Psoas muscle (tissue), 8 donors: ENCODE results near the gene ZNF214. TPM values are rescaled to one million over a fixed set of nuclear protein-coding genes. Genes with fewer than 3 reads are reported as not detected.
A peak's percentile ranks its signal among the peaks of the same experiment; 100 is the strongest.

Experiments
- ATAC-seq, 4 donors: fragments of 200-7000 bp; cut with Tn5 transposase; one replicate each; pipeline ENCODE4 v1.9.1; 2020; ENCODE audit warnings: moderate library complexity in 3 of 4, mild to moderate bottlenecking in 2 of 4
- DNase-seq, 2 donors: peaks; one replicate each; pipeline ENCODE4 v3.0.0-alpha.2; 2020
- H3K27ac ChIP-seq: fragments of 200-600 bp; one replicate; pipeline ENCODE4 v1.8.0; 2022
- H3K27me3 ChIP-seq, 3 donors: fragments of 200-600 bp in 1 of 3; one replicate each; pipeline versions ENCODE4 v1.6.1 to v1.8.0; 2013 to 2022; ENCODE audit warnings: low read length in 2 of 3, mild to moderate bottlenecking in 2 of 3, moderate library complexity in 1 of 3; ENCODE audit not compliant: insufficient read depth in 3 of 3
- H3K36me3 ChIP-seq, 2 donors: fragments of 200-600 bp in 1 of 2; one replicate each; pipeline versions ENCODE4 v1.6.1 to v1.8.0; 2013 to 2022; ENCODE audit warnings: low read depth in 1 of 2, mild to moderate bottlenecking in 1 of 2, moderate library complexity in 1 of 2; ENCODE audit not compliant: insufficient read depth in 1 of 2
- H3K4me1 ChIP-seq: fragments of 200-600 bp; one replicate; pipeline ENCODE4 v1.8.0; 2022
- H3K4me3 ChIP-seq: fragments of 200-600 bp; one replicate; pipeline ENCODE4 v1.8.0; 2022; ENCODE audit warnings: mild to moderate bottlenecking
- H3K9me3 ChIP-seq: fragments of 200-600 bp; one replicate; pipeline ENCODE4 v1.8.0; 2022
- WGBS, 3 donors: extraction: QIAGEN DNeasy Blood & Tissue Kit; methylation state at CpG; one replicate each; pipeline versions ENCODE4 v1.1.6 to v1.1.7; 2013; 5-methylcytosine and 5-hydroxymethylcytosine counted together
- intact Hi-C, 2 donors: fragments of 100-400 bp; cut with DNase I; formaldehyde crosslinking; loops; one replicate each; pipeline versions ENCODE4 v1.11.0 to v1.14.2; 2022
- polyA plus RNA-seq, 3 donors: library from polyadenylated mRNA; stranded (reverse); fragments of 200-250 nt; gene quantifications; one replicate each; pipeline ENCODE4 v1.2.3, GENCODE V29; 2013
- total RNA-seq, 4 donors: library from RNA; stranded (reverse); fragmentation: NEBNext Ultra II Directional in 2 of 4; extraction: Animal tissue kit (Norgen Biotek cat#: 25700) in 2 of 4; gene quantifications; one replicate each; pipeline versions ENCODE4 v1.2.1 to v1.2.4, GENCODE V29; 2021 to 2023
- TF ChIP-seq, protein P1 (sequence below): fragments of 200-600 bp; IDR thresholded peaks from one replicate; pipeline ENCODE4 v1.8.0; 2022; ENCODE audit warnings: antibody characterized with exemption
- donor health status: healthy with polysubstance abuse.
- donor health status: DM: no; HTN: no; CAD: no; lungs with moderate emphysema.
- donor health status: Bipolar disorder and iron deficiency.
- donor health status: healthy.
- donor health status: DM: yes; HTN: yes; CAD: no.
- donor health status: DM: no; HTN: no; CAD: no.
- donor health status: DM: no; HTN: no; CAD: no.
- donor health status: DM: yes; HTN: yes; CAD: no.

The ZNF214 gene
- total and polyA plus RNA-seq, 7 donors: 0.30 to 0.97 (median 0.75) TPM

DNA sequence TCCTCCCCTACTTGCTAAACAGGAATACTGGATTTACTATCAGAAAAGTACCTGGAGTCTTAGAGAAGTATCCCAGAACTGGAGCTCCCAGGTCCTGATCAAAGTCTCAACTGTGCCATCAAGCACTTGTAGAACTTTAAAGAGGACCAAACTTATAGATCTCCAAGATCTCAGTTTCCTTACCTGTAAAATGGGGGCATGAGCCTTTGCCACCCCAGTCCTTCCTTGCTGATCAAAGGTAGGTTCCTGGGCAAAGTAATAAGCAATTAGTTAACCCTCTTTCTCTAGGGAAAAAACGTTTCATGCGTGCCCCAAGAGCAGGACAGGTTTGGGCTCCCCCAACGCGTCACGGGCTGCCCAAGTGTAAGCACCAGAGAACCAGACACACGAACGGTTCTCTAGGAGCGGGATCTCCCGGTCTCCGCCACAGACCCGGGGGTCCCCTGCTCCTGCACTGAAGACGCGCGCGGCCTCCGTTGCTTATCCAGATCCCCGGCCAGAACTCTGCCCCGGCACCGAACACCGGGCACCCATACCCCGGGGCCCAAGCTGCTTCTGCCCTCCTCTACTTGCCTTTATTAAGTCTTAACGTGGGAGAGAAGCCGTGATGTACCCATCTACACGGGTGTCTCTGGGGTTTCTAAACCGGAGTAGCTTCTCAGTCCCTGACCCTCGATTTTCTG lies 505 bp downstream of the ZNF214 start:
- WGBS, 3 donors: 3 to 7% (median 5%) methylated on average over 25 to 26 of the region's 26 CpGs
- peak; percentile 24 to 61 (median 34) for ATAC-seq
- Histone ChIP-seq H3K27me3 (peaks cover 0 to 2% (median 0%) of the 10 kb centered on the region in 3 donors), H3K36me3 (no peaks in the 10 kb centered on the region), H3K4me3 (peak overlapping the region; percentile 73), H3K27ac (peak overlapping the region; percentile 57), H3K4me1 (peaks cover 3% of the 10 kb centered on the region), H3K9me3 (no peaks in the 10 kb centered on the region)
- DNase-seq: peak; percentile 23 to 53
- intact Hi-C loops: no loop called here
- TF ChIP-seq, protein P1, sequence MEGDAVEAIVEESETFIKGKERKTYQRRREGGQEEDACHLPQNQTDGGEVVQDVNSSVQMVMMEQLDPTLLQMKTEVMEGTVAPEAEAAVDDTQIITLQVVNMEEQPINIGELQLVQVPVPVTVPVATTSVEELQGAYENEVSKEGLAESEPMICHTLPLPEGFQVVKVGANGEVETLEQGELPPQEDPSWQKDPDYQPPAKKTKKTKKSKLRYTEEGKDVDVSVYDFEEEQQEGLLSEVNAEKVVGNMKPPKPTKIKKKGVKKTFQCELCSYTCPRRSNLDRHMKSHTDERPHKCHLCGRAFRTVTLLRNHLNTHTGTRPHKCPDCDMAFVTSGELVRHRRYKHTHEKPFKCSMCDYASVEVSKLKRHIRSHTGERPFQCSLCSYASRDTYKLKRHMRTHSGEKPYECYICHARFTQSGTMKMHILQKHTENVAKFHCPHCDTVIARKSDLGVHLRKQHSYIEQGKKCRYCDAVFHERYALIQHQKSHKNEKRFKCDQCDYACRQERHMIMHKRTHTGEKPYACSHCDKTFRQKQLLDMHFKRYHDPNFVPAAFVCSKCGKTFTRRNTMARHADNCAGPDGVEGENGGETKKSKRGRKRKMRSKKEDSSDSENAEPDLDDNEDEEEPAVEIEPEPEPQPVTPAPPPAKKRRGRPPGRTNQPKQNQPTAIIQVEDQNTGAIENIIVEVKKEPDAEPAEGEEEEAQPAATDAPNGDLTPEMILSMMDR: no peak

DNA sequence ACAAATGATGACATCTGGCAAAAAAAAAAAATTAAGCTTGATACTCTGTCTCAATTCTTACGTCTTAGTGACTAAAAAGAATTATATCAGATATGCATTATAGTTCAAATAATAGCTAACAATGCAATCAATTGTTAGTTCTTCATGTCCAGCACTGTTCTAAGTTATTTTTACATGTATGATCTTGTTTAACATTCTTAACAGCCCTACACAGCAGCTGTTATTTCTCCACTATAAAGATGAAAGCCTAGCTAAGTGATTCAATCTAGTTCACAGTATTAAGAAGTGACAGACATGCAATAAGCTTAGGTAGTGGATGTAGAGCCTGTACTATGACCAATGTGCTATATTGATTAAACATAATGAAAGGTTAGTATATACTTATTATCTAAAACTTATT lies 4.1 kb downstream of the ZNF214 start:
- Histone ChIP-seq H3K4me1 (peaks cover 3% of the 10 kb centered on the region), H3K9me3 (no peaks in the 10 kb centered on the region), H3K36me3 (no peaks in the 10 kb centered on the region), H3K27me3 (peaks cover 0 to 2% (median 0%) of the 10 kb centered on the region in 3 donors), H3K27ac (no peak overlapping the region), H3K4me3 (no peak overlapping the region)
- TF ChIP-seq, protein P1: no peak
- intact Hi-C loops: no loop called here
- ATAC-seq (no peak), DNase-seq (no peak)
- 69 to 90% (median 70%) methylated on average over 1 of the region's 1 CpG for WGBS, 3 donors

DNA sequence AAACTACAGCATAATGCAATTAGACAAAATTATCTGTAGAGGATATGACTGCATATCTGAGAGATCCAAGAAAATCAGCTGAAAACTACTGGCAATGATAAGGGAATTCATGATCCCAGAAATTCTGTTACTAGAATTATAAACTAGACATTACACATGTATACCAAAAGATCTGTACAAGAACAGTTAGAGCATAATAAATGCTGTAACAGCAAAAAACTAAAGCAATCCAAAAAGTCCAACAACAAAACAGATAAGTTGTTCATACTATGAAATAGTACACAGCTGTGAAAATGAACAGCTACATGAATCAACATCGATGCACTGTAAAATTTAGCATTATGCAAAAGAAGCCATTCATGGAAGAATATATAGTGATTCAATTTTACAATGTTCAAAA lies 6.0 kb downstream of the ZNF214 start:
- H3K4me1 ChIP-seq: no peaks in the 10 kb centered on the region
- no peaks in the 10 kb centered on the region for H3K27me3 ChIP-seq
- 92 to 100% (median 97%) methylated on average over 1 of the region's 1 CpG for WGBS, 3 donors
- H3K4me3 ChIP-seq: no peak overlapping the region
- intact Hi-C loops: no loop called here
- no peaks in the 10 kb centered on the region for H3K36me3 ChIP-seq
- no peaks in the 10 kb centered on the region for H3K9me3 ChIP-seq
- H3K27ac ChIP-seq: no peak overlapping the region
- TF ChIP-seq, protein P1: no peak
- ATAC-seq: no peak
- no peak for DNase-seq

DNA sequence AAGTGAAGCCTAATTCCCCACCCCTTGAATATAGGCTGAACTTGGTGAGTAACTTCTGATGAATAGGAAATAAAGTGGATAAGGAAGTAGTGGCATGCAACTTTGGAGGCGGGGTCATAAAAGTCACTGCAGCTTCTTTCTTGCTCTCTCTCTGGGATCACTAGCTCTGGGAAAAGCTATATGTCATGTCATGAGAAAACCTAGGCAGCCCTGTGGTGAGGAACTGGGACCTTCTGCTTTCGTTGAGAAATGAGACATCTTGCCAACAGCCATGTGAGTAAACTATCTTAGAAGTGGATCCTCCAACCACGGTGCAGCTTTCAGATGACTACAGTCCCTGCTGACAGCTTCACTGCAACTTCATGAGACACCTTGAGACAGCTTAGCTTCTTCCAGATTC lies 15.7 kb downstream of the ZNF214 start:
- ATAC-seq (no peak), DNase-seq (no peak)
- TF ChIP-seq, protein P1: no peak
- Histone ChIP-seq H3K9me3 (no peaks in the 10 kb centered on the region), H3K4me3 (no peak overlapping the region), H3K4me1 (no peaks in the 10 kb centered on the region), H3K27ac (no peak overlapping the region), H3K36me3 (no peaks in the 10 kb centered on the region), H3K27me3 (no peaks in the 10 kb centered on the region)
- intact Hi-C loops: no loop called here
- 45 to 61% (median 46%) methylated on average over 3 of the region's 3 CpGs for WGBS, 3 donors

DNA sequence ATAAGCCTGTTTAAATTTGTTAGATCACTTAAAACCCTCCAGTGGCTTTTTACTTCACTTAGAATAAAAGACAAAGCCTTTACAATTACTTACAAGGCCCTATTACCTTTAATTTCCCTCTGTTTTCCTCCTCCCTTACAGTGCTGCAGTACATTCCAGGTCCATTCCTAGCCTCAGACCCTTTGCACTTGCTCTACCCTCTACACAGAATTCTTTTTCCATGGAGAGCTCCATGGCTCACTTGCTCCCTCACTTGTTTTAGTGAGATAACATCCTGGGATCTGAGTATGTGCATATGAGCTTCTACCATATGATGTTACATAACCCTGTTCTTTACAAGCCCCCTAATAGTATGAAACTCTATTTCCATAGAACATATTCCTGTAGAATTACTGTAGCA lies 24.4 kb downstream of the ZNF214 start:
- no peaks in the 10 kb centered on the region for H3K27me3 ChIP-seq
- no peaks in the 10 kb centered on the region for H3K9me3 ChIP-seq
- ATAC-seq (no peak), DNase-seq (no peak)
- no peaks in the 10 kb centered on the region for H3K36me3 ChIP-seq
- no peak overlapping the region for H3K4me3 ChIP-seq
- TF ChIP-seq, protein P1: no peak
- H3K27ac ChIP-seq: no peak overlapping the region
- H3K4me1 ChIP-seq: no peaks in the 10 kb centered on the region
- intact Hi-C loops: no loop called here
